H1 (cell line): ENCODE results near the gene AIRE.

Experiments
- CTCF ChIP-seq, 3 experiments: IDR thresholded peaks; 1 replicate in 2 of 3; 2 replicates in 1 of 3; pipeline versions ENCODE4 v1.5.1 to v1.6.1; 2011; ENCODE audit warnings: low read length in 3 of 3, mild to moderate bottlenecking in 3 of 3, inconsistent platforms in 2 of 3, low read depth in 1 of 3, moderate library complexity in 1 of 3; ENCODE audit not compliant: insufficient read depth in 1 of 3; ENCODE audit errors: control extremely low read depth in 1 of 3
- MAX ChIP-seq: IDR thresholded peaks from 2 replicates; pipeline ENCODE4 v1.6.1; 2012; ENCODE audit warnings: inconsistent platforms
- TAF1 ChIP-seq: IDR thresholded peaks from 2 replicates; pipeline ENCODE4 v1.6.1; 2011; ENCODE audit warnings: mild to moderate bottlenecking, low read depth, low read length

- no peak for TF ChIP-seq MAX
- TF ChIP-seq CTCF (IDR thresholded peaks at IDR 0.05; ENCODE audit: control extremely low read depth in 1 of 3, insufficient read depth in 1 of 3, low read depth in 1 of 3, low read length in 3 of 3), result no peak
- TF ChIP-seq TAF1, result no peak
These were observed 23.9 kb upstream of the AIRE start, which contains the start of gene DNMT3L for GRCh38 chr21:44261675-44262295.
